ENCODE data around the gene PIGQ. TPM values are rescaled to one million over a fixed set of nuclear protein-coding genes. Genes with fewer than 3 reads are reported as not detected.

PIGQ gene
- total RNA-seq, 3 donors from 2014 or later = 37.8 to 39.6 (median 38.4) TPM

DNA sequence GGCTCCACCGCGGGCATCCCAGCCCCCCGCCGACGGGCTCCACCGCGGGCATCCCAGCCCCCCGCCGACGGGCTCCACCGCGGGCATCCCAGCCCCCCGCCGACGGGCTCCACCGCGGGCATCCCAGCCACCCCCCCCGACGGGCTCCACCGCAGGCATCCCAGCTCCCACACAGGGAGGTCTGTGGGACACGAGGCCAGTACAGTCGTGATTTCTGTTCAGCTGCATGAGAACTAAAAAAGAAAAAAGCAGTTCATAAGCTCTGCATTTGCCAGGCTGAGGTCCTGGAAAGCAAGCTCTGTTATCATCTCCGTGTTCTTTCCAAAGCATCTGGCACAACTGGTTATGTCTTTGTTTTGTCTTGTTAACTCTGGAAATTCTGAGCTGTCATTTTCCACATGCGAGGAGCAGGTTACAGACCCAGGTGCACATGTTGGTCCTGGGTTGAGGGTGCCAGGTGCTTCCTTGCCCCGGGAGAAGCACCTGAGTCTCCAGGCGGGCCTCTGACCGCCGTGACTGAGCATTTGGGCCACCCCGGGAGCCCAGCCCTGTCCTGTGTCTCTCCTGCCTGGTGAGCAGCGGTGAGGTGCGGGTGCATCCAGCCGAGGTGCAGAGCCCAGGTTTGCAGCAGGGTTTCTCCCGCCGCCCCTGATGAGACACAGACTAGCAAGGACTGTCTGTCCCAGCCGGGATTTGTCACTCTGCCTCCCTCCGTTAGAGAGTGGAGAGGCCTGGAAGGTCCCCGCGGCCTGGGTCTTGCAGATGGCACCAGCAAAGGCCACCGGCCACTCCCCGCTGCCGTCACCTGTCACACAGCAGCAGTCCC lies 51.1 kb downstream of the PIGQ start:
- Histone ChIP-seq H3K4me3 (no peak overlapping the region), H3K4me1 (ENCODE audit: low read depth) (peaks cover 10% of the 10 kb centered on the region), H3K36me3 (ENCODE audit: low read depth) (no peaks in the 10 kb centered on the region), H3K9me3 (no peaks in the 10 kb centered on the region)
- intact Hi-C loops (cut with DNase I, micrococcal nuclease) = no loop called here
- DNase-seq (no peak), ATAC-seq (no peak)
- TF ChIP-seq, protein P1, sequence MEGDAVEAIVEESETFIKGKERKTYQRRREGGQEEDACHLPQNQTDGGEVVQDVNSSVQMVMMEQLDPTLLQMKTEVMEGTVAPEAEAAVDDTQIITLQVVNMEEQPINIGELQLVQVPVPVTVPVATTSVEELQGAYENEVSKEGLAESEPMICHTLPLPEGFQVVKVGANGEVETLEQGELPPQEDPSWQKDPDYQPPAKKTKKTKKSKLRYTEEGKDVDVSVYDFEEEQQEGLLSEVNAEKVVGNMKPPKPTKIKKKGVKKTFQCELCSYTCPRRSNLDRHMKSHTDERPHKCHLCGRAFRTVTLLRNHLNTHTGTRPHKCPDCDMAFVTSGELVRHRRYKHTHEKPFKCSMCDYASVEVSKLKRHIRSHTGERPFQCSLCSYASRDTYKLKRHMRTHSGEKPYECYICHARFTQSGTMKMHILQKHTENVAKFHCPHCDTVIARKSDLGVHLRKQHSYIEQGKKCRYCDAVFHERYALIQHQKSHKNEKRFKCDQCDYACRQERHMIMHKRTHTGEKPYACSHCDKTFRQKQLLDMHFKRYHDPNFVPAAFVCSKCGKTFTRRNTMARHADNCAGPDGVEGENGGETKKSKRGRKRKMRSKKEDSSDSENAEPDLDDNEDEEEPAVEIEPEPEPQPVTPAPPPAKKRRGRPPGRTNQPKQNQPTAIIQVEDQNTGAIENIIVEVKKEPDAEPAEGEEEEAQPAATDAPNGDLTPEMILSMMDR (IDR thresholded peaks at IDR 0.05) = no peak

- DNase-seq (no peak), ATAC-seq (peak; percentile 13)
- TF ChIP-seq, protein P1 (IDR thresholded peaks at IDR 0.05) = no peak
- intact Hi-C loops (cut with DNase I, micrococcal nuclease) = no loop called here
- Histone ChIP-seq H3K9me3 (no peaks in the 10 kb centered on the region), H3K4me3 (no peak overlapping the region), H3K36me3 (ENCODE audit: low read depth) (no peaks in the 10 kb centered on the region), H3K4me1 (ENCODE audit: low read depth) (peaks cover 8% of the 10 kb centered on the region)
These were observed 51.8 kb downstream of the PIGQ start for GRCh38 chr16:621526-622105.

DNA sequence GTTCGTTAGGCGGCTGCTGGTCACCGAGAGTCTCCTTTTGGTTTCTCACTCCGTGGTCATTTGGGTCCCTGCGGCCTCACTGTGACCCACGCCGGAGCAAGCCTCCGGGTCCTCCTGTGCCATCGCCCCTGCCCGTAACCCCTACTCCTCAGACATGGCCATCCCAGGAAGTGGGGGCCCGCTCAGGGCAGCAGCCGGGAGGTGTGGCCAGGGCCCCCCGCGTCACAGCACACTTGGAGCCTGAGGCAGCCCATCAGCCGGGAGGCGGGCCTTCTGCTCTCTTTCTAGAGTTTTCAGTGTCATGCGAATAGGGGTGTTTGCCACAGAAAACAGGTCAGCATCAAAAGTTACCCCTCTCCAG lies 53.1 kb downstream of the PIGQ start:
- TF ChIP-seq, protein P1 (IDR thresholded peaks at IDR 0.05) = no peak
- intact Hi-C loops (cut with DNase I, micrococcal nuclease) = no loop called here
- no peak overlapping the region for H3K4me3 ChIP-seq
- ATAC-seq = no peak
- peaks cover 2% of the 10 kb centered on the region for H3K4me1 ChIP-seq (ENCODE audit: low read depth)
- DNase-seq = no peak
- H3K36me3 ChIP-seq (ENCODE audit: low read depth) = no peaks in the 10 kb centered on the region
- H3K9me3 ChIP-seq = no peaks in the 10 kb centered on the region

GRCh38 chr16:624526-625070 lies 54.8 kb downstream of the PIGQ start:
- intact Hi-C loops (cut with DNase I, micrococcal nuclease) = no loop called here
- DNase-seq (no peak), ATAC-seq (no peak)
- Histone ChIP-seq H3K4me1 (ENCODE audit: low read depth) (peaks cover 2% of the 10 kb centered on the region), H3K4me3 (no peak overlapping the region), H3K36me3 (ENCODE audit: low read depth) (no peaks in the 10 kb centered on the region), H3K9me3 (no peaks in the 10 kb centered on the region)
- TF ChIP-seq, protein P1 (IDR thresholded peaks at IDR 0.05) = no peak

DNA sequence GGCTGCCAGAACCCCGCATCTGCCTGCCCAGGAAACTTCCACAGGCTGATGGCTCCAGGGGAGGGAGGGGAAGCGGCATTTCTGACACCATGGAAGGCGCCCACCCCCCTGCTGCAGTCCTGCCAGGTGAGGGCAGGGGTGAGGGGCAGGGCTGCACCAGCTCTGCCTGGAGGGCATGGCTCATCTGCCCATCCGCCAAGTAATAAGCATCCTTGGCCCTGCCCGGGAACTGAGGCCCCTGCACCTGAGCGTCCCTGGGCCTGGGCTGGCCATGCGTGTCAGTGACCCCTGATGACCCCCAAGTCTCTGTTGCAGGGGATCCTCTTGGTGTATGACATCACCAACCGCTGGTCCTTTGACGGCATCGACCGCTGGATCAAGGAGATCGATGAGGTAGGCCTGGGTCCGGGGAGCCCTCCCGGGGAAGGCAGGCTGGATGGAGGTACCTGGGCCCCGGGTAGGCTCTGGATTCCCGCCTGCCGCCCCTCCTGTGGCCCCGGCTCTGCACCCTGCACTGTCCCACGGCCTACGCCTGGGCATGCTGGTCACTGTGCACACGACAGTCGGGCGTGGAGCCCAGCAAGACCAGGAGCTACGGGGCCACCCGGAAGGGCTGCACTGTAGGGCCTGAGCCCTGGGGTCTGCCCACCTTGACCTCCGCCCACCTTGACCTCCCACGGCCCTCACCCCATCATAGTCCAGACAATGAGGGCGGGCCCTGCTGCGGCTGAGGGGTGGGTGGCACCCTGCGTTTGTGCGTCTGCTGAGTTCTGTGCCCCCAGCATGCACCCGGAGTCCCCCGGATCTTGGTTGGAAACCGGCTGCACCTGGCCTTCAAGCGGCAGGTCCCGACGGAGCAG lies 55.6 kb downstream of the PIGQ start:
- no peak for ATAC-seq

More for the DNA sequence above, 55.6 kb downstream of the PIGQ start:
- intact Hi-C loops (cut with DNase I, micrococcal nuclease) = no loop called here
- TF ChIP-seq, protein P1 (IDR thresholded peaks at IDR 0.05) = no peak
- Histone ChIP-seq H3K4me1 (ENCODE audit: low read depth) (peaks cover 5% of the 10 kb centered on the region), H3K4me3 (no peak overlapping the region), H3K9me3 (no peaks in the 10 kb centered on the region), H3K36me3 (ENCODE audit: low read depth) (no peaks in the 10 kb centered on the region)
- no peak for DNase-seq

Measured in mucosa of descending colon (tissue), 3 donors.